Activated effector memory CD4-positive, alpha-beta T cell treated with anti-CD3 and anti-CD28 coated beads, Interleukin-2, amount 50 U/mL, for 16 hours (primary cell): ENCODE measurements around the gene SARS1.

Experiments used
- DNase-seq: peaks from one replicate; pipeline ENCODE4 v3.0.0-alpha.2; 2020

The SARS1 gene

DNA sequence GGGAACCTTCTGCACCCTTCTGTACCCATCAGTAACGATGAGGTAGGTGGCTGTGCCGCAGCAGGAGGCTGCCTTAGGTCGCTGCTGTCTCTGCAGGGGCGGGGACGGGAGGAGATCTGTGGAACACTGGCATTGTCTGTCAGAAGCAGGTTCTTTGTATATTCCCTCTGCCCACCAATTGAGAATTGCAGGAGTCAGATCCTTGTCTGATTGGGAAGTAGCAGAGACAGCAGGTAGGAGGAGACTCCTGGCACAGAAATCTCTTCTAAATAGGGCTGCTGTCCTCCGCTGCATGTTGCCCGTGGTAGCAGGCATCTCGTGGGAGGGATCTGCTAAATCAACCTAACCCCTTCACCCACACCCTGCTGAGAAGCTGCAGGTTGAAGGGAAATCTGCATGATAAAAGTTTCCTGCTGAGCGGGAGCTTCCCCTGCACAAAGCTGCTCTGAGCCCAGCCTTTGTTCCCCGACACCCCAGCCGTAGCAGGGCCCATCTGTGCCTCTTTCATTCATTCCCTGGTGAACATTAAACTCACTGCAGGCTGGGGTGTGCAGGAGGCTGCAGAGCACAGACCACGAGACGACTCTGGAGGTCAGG, 15.9 kb downstream of the SARS1 start:
- DNase-seq: no peak

DNA sequence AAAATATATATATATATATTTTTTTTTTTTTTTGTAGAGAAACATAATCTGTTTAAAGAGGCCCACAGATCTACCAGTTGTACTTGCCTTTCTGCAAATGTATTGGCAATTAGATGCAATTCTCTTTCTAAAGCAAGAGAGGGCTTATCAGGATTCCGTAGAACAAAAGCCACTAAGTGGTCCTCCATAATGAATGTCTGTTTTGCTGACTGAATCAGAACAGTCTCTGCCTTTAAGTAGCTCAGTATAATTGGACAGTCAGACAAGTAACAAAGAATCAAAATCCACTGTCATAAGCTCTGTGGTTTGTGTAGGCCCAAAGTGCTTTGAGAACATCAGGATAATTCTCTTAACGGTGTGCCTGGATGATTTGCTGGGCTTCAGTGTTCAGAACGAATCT, 17.3 kb downstream of the SARS1 start:
- no peak for DNase-seq

DNA sequence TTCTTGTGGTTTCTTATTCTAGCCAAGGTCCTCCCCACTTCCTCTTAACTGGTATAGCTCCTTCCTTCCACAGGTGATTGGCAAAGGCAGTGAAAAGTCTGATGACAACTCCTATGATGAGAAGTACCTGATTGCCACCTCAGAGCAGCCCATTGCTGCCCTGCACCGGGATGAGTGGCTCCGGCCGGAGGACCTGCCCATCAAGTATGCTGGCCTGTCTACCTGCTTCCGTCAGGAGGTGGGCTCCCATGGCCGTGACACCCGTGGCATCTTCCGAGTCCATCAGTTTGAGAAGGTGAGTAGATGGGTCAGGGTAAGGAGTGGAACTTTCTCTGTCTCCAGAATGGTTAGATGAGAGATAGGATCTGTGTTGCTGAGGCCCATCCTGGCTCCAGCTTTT, 21.4 kb downstream of the SARS1 start:
- no peak for DNase-seq

DNA sequence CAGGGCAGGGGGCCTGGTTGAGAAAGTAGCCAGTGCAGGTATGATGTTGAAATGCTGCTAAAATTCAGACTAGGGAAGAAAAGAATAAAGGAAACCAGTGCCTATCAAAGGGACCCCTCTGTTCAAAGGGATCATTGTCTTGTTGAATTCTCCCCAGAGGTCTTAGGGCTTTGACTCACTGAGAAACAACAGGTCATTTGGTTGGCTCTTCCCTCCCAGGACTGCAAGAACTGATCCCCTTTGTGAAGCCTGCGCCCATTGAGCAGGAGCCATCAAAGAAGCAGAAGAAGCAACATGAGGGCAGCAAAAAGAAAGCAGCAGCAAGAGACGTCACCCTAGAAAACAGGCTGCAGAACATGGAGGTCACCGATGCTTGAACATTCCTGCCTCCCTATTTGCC, 23.8 kb downstream of the SARS1 start:
- DNase-seq: no peak

DNA sequence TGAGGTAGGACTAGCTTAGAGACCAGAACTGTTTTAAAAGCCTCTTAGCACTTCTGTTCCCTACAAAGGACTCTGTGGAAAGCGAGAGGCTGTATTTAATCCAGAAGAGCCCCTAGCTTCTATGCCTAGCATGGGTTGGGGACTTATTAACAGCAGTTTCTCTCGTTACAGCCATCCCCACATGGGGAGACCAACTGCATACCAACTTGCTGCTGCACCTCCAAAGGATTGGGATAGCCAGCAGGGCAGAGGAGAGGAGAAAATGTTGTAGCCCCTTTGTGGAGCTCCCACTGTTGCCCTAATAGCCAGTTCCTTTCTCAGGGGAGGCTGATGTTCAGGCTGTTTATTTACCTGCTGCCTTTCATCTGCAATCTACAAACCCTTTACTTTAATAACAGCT, 24.7 kb downstream of the SARS1 start:
- DNase-seq: no peak

- DNase-seq: no peak
Measured at GRCh38 chr1:109239047-109239408, 25.3 kb downstream of the SARS1 start.

GRCh38 chr1:109239409-109240068, 25.8 kb downstream of the SARS1 start:
- DNase-seq: no peak

GRCh38 chr1:109240158-109241152, 26.7 kb downstream of the SARS1 start:
- no peak for DNase-seq

DNA sequence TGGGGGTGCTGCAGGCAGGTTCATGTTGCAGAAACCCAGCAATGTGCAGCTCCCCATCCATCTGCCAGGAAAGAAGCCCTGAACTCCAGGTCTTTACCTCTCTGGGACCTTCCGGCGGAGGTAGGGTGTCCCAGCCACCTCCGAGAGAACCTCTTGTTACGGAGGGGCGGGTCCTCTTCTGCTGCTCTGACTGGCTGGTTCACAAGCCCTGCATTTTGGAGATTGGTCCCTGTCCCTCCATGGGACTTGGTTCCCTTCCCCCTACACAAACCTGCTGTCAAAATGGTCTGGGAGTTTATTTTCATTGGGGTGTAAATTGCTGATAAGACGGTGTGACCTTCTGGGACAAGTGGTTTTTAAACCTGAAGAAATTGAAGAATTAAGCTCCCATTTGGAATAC, 27.6 kb downstream of the SARS1 start:
- DNase-seq: no peak

DNA sequence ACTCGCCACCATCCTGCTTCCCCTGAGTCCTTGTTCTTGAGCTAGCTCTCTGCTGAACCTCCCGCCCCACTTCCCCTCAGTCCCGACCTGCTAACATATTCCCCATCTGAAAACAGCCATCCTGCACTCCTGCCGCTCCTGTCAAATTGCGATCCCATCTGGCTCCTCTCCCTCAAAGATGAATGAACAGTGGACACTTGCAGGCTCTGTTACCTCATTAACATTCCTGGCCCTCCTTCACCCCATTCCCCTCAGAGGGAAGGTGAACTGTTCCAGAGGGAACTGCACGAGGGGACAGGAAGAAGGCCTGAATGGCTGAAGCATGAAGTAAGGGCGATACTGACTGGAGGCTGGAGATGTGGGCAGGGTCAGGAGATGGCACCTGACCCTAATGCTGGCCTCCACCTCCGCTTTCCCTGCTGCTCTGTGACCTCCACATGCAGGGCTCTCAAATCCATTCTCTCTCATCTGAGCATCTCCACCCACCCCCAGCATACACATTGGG, 28.2 kb downstream of the SARS1 start:
- no peak for DNase-seq

DNA sequence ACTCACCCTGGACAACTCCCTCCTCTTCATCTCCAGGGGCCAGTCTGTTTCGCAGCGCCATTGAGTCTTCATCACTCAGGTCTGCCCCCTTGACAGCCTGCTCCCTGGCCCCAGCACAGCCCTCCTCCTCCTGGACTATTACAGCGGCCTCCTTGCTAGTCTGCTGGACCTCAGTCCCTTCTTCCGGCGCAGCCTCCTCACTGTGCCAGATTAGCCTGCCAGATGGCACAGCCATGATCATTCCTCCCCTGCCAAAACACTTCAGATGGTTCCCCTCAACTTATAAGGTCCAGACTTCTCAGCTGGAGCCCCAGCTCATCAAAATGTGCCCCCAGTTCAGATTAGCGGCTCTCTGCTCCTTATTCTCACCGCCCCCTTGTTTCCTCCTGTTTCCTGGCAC, 28.7 kb downstream of the SARS1 start:
- no peak for DNase-seq

DNA sequence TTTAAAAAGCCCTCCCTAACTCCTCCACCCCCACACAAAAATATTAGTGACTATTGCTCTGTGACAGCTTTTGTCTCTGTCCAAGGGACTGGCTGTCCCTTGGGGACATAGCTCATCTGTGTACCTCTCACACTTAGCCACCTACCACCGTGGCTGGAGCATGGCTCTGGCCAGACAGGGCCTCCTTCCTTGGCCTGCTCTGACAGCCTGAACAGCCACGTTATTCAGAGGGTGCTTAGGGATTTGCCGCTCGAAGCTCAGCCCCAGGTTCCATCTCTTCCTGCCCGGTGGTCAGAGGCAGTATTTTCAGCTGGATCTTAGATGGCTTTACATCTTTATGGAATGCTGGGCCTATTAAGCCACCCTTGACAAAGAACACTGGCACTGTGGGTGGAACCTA, 29.5 kb downstream of the SARS1 start:
- DNase-seq: no peak

DNA sequence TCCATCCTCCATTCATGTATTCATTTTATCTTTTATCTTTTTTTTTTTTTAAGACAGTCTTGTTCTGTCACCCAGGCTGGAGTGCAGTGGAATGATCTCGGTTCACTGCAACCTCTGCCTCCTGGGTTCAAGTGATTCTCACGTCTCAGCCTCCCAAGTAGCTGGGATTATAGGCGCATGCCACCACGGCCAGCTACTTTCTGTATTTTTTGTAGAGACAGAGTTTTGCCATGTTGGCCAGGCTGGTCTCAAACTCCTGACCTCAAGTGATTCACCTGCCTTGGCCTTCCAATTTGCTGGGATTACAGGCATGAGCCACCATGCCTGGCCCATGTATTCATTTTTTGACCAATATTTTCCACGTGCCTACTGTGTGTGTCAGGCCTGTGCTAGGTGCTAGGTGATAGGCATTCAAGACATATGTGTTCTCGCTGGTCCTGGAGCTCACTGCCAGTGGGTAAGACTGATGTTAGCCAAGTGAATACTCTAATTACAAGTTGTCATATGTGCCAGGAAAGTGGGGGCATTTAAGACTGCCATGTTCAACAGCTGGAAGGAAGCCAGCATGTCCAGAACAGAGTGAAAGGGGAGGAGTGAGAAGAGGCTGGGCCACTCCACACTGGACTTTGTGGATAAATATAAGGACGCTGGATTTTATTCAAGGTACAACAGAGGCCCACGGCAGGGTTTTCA, 30.3 kb downstream of the SARS1 start:
- DNase-seq: no peak

GRCh38 chr1:109246141-109246551, 32.4 kb downstream of the SARS1 start:
- no peak for DNase-seq

DNA sequence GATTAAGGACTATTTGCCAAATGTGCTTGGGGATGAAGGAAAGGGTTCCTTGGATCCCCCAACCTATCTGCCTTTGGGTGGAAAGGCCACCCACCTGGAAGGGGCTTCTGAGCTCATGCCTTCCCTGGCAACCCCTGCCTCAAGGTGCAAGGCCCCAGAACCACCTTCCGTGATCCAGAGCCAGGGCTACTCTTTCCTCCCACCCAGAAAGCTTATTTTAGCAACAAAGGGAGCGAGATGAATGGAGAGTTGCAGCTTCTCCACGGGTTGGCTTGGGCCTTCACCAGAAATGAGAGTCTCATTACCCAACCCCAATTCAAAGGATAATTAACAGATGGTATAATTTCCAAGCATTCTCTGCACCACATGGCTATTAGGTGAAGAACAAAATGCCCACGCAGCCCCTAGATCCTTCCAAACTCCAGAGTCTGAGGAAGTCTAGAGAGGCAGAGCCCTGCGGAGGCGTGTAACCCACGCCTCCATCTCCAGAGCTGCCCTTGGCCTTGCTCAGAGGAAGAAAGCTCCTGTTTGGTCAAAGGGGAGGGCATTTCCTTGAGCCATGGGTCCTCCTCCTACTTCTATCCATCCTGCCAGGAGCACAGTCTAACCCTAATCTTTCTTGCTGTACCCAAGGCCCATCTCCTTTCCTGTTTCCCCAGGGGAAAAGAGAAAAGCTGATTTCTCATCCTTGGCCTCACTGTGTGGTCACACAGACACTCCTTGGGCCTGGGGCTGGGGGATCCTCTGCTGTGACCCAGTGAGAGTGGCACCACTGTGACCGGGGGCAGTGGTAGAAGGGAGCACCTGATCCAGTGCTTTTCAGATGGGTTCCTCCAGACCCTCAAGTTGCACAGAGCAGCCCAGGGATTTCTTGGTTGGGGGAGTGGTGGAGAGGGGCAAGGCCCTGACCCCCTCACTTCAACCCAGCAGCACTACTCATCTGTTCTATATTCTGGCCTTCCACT, 34.0 kb downstream of the SARS1 start:
- peak; percentile 49 for DNase-seq

DNA sequence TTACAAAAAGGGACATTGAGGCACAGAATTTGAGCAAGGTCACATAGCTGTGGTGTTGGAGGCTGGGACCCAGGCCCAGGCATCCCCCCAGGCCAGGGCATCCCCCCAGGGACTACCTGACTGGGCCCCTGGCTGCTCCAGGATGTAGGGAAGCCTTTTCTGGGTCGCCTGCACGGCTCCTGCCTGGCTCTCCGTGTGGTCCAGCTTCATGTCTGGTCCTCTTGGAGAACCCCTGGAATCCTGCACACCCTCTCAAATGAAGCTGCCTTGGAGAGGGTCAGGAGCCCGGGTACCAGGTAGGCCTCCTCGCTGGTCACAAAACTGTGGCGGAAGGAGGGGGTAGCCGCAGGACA, 34.7 kb downstream of the SARS1 start:
- DNase-seq: peak; percentile 56

DNA sequence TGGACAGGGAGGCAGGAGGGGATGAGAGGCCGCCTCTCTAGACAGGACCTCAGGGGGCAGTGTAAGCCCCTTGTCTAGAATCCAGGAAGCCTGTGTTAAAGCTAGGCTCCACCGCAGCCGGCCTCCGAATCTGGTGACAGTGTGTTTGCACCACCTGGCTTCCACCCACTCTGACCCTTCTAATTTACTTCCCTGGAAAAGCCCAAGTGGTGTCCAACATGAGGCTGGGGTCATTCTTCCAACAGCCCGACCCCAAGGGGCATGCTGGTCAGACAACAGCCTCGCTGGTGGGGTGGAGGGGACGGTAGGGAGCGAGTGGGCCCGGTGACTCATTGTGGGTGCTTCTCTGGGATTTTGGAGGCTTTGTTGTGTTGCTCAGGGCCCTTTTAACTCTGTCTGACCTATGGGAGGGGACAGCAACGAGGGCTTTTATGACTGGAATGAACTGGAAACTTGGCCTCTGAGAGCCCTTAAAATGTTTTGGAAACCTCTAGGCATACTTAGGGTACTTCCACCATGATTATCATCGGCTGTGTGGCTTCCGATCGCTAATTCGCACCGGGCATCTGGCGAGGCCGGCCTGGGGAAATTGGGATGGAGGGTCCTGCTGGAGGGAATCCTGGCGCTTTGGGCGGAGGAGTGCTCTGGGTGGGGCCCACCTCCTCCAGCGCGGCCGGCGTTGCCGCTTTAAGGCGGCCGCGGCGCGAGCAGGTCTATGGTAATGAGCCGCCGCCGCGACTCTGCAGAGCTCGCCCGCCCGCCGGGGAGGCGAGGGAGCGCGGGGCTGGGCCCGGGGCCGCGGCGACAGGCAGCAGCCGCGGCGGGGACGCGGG, 35.3 kb downstream of the SARS1 start, which contains the start of gene CELSR2:
Gene CELSR2 (plus strand): TSS at position 743 of the 833 bp plus-strand sequence. CDS start 541 bp downstream, outside the sequence.
- peak; percentile 83 for DNase-seq

- DNase-seq: no peak
Measured at GRCh38 chr1:109249654-109250401, 36.1 kb downstream of the SARS1 start.

- no peak for DNase-seq
Measured at GRCh38 chr1:109250454-109251276, 36.9 kb downstream of the SARS1 start.
